Fibroblast of skin of back (primary cell): ENCODE measurements around the gene CACNG4.
"Not testable (repeated sequence)": the region's sequence is repeated elsewhere in the genome, so short reads cannot be mapped to it uniquely, and the experiment has no call there.

Source experiments
- DNase-seq: peaks from one replicate; pipeline ENCODE4 v3.0.0-alpha.2; 2013

The CACNG4 gene

GRCh38 chr17:66964930-66965800 lies 658 bp downstream of the CACNG4 start:
- no peak for DNase-seq

- no peak for DNase-seq
These were observed 1.3 kb downstream of the CACNG4 start for GRCh38 chr17:66965801-66966262.

DNA sequence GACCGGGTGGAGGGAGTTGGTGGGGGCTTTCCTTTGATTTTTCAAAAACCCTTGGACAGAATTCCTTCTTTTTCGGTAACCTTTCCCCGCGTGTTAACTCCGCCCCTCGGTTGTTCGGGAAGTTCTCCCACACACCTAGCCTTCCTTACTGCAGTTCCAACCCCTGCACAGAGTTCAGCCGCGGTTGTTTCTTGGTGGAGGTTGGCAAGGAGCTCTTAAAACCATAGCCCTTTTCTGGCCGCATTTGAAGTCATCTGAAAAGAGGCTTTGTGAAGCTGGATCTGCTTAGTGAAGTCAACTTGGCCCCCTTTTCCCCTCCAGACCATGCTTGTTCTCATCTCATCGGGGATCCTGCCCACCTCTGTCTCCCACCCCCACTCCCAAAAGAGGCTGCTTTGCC lies 1.8 kb downstream of the CACNG4 start:
- no peak for DNase-seq

- DNase-seq, result no peak
These were observed 2.4 kb downstream of the CACNG4 start for GRCh38 chr17:66966704-66967418.

DNA sequence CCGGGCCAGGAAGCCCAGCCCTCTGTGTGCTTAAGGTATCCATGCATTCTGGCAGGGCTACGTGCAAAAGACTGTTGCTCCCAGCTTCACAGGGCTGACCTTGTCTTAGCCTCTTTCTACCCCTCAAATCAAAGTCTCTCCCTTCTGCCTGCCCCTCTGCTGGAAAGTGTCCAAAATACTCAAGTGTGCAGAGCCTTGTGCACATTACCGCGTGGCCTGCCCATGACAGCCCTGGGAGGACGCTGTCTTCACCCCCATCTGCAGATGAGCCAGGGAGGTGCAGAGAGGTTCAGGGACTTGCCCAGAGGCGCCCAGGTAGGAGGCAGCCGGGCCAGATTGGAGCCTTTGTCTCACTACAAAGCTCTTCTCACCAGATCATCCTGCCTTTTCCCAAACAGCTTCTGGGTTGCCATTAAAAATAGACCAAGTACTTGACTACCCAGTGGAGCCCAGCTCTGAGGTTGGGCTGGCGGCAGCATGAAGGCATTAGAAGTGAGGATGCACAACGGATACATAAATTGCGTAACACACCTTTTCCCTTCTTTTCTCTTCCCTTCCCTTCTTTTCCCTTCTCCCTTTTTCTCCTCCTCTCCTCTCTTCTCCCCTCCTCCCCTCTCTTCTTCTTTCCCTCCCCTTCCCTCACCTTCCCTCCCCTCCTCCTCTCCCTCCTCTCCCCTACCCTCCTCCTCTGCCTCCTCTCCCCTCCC lies 3.5 kb downstream of the CACNG4 start:
- no peak for DNase-seq

DNA sequence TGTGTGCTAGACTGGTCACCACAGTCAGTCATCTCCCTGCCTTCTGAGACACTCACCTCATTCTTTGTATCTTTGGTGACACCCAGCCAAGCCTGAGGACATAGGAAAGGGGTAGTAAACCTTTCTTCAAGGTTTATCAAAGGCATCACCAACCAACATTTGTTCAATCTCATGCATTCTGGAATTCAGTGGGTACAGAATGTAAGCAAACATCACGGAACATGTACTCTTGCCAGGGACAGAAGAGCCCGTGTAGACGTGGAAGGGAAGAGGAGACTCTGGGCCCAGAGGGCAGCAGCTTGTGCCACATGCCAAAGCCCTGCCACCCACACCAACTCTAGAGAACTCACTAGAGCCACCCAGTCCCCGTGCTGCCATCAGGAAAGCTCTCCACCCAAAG lies 4.4 kb downstream of the CACNG4 start:
- DNase-seq, result no peak

DNA sequence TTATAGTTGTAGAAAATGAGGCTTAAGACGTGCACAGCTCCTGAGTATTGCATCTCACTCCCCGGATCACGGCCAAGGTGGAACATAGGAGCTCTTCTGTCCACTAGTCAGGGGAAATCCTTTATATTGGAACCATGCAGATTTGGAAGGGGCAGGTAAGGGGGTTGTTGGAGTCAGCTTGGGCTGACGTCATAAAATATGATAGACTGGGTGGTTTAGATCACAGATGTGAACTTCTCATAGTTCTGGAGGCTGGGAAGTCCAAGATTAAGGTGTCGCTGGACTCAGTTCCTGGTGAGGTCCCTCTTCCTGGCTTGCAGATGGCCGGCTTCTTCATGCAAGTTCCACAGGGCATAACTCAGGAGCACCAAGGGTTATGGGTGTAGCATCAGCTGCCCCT lies 5.6 kb downstream of the CACNG4 start:
- no peak for DNase-seq

- no peak for DNase-seq
These were observed 6.3 kb downstream of the CACNG4 start for GRCh38 chr17:66970797-66971196.

GRCh38 chr17:66971264-66971663 lies 6.8 kb downstream of the CACNG4 start:
- DNase-seq, result no peak

DNA sequence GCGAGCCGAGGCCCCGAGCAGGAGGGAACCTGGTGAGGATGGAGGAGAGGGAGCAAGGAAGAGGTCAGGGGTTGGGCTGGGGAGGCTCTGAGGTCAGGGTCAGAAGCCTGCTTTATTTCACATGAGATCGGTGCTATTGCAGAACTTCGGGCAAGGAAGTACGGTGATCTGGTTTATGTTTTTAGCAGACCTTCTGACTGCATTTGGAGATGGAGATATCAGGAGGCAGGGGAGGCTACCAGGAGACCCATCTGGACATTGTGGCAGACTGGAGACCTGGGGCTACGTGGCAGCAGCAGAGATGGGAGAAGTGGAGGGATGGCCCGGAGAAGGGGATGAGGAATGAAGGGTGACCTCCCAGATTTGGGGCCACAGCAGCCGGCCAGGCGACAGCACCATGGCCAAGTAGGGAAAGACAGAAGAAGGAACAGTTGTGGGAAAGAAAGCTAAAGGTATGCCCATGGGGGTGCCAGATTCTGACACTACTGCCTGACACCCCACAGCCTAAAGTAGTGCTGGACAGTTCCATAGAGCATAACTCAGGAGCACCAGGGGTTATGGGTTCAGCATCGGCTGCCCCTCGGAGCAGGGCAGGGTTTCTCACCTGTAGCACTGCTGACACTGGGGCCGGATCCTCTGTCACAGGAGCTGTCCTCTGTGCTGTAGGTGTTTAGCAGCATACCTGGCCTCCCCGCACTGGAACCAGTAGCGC lies 7.4 kb downstream of the CACNG4 start:
- DNase-seq, result no peak

DNA sequence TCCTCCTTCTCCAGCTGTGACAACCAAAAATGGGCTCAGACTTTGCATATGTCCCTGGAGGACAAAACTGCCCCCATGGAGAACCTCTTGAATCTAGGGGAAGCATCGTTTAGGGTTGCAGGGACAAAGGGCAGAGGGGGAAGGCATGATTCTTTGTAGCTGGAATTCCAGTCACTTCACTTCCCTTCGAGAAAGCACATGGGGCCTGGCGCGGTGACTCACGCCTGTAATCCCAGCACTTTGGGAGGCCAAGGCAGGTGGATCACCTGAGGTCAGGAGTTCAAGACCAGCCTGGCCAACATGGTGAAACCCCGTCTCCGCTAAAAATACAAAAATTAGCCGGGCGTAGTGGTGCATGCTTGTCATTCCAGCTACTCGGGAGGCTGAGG lies 7.9 kb downstream of the CACNG4 start:
- not testable (repeated sequence) for DNase-seq

DNA sequence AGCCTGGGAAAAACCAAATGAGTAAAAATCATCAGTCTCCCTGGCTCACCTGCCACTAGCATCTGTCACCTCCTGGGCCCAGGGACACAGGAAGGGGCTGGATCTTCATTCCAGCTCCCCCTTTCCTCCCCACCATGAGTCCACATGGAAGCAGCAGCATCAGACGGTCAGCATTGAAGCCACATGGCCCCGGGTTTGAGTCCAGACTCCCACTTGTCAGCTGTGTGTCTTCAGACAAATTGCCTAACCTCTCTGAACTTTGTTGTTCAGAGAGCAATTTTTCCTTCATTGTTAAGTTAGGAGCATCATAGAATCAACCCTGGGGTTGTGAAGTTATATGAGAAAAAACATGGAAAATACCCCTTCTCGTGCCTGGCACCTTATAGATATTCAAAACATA lies 10.7 kb downstream of the CACNG4 start:
- DNase-seq, result no peak

DNA sequence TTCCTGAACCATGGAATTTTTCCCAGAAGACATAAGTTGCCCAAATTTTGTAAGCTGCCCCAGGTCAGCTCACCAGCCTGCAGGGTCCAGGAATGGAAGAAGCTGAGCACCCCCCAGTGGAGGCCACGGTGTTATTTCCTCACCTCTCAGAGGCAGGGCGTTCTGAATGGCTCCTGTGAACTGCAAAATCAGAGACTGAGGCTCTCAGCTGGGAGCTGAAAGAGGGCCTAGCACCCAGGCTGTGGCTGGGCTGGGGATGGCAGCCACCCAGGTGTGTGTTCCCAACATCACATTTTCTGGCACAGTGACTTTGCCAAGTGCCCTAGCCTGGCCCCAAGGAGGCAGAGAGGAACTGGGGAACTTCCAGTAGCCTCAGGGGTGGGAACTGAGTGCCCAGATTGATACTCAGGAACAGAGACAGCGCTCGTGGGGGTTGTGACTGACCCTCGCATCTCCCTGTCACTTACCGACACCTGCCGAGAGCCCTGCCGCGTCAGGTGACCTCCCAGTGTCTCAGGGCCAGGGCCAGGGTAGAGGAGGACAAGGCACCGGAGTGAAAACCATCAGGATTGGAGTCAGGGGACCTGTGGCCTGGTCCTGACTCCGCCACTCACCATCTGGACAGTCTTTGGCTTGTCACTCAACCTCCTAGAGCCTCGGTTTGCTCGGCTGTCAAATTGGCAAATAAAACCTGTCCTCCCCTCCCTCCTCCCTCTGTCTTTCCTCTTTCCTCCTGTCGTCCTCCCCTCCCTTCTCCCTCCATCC lies 11.3 kb downstream of the CACNG4 start:
- DNase-seq, result no peak

- no peak for DNase-seq
These were observed 11.8 kb downstream of the CACNG4 start for GRCh38 chr17:66976379-66976663.

DNA sequence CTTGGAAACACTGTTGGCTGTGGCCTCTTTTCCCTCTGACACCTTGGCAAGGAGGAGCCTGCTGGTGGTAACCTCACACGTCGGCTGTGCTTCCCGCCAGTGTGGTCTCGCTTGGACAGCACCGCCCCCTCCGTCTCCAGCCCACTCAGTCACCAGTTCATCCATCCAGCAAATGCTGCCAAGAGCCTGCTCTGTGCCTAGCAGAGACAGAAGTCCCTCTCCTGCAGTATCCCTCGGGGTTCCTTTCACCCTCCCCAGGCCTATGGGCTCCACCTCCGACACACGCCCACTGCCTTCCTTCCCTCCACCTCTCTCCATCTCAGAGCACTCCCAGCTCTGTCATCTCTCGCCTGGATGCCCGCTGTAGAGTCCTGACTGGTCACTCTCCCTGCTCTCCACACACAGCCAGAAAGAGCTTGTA lies 12.3 kb downstream of the CACNG4 start:
- DNase-seq, result no peak

GRCh38 chr17:66978514-66979061 lies 14.1 kb downstream of the CACNG4 start:
- no peak for DNase-seq

GRCh38 chr17:66980896-66981295 lies 16.4 kb downstream of the CACNG4 start:
- DNase-seq, result no peak

DNA sequence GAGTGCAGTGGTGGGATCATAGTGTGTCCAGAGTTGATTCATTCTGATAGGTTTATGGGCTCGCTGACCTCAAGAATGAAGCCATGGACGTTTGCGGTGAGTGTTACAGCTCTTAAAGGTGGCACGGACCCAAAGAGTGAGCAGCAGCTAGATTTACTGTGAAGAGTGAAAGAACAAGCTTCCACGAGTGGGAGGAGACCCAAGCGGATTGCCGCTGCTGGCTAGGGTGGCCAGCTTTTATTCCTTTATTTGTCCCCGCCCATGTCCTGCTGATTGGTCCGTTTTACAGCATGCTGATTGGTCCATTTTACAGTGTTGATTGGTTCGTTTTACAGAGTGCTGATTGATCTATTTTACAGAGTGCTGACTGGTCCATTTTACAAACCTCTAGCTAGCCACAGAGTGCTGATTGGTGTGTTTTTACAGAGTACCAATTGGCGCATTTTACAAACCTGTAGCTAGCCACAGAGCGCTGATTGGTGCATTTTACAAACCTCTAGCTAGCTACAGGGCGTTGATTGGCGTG lies 17.5 kb downstream of the CACNG4 start:
- DNase-seq, result no peak

- DNase-seq, result no peak
These were observed 19.0 kb downstream of the CACNG4 start for GRCh38 chr17:66983414-66984021.

DNA sequence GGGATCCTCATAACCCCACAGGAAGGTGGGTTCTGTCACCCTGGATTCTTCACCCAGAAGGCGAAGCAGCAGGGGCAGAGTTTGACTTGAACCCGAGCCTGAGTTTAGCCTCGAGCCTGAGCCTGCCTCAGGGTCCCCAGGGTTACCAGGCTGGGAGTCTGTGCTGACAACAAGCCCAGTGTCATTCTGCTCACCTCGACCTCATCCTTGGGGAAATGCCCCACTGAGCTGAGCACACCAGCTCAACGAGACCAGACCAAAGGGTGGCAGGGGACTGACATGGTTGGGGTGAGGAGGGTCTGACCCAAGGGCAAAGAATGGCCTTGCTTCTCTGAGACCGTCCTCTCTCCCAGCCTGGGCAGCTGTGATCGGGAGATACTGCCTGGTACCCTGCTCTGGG lies 20.2 kb downstream of the CACNG4 start:
- no peak for DNase-seq
